H1 (cell line): Measurements from ENCODE around the gene UBE2A.

Source experiments
- ATF3 ChIP-seq: IDR thresholded peaks from 2 replicates; pipeline ENCODE4 v1.6.1; 2011; ENCODE audit warnings: low read depth, mild to moderate bottlenecking, low read length; ENCODE audit not compliant: insufficient read depth
- BCL11A ChIP-seq, 2 experiments: IDR thresholded peaks; one replicate each; pipeline ENCODE4 v1.6.1; 2011; ENCODE audit warnings: low read depth in 2 of 2, low read length in 2 of 2, mild to moderate bottlenecking in 2 of 2
- CEBPB ChIP-seq: IDR thresholded peaks from 2 replicates; pipeline ENCODE4 v1.6.1; 2012; ENCODE audit warnings: low read depth, low read length
- CREB1 ChIP-seq: IDR thresholded peaks from 2 replicates; pipeline ENCODE4 v1.6.1; 2012; ENCODE audit warnings: inconsistent platforms
- CTCF ChIP-seq, 3 experiments: IDR thresholded peaks; 1 replicate in 2 of 3; 2 replicates in 1 of 3; pipeline versions ENCODE4 v1.5.1 to v1.6.1; 2011; ENCODE audit warnings: low read length in 3 of 3, mild to moderate bottlenecking in 3 of 3, inconsistent platforms in 2 of 3, low read depth in 1 of 3, moderate library complexity in 1 of 3; ENCODE audit not compliant: insufficient read depth in 1 of 3; ENCODE audit errors: control extremely low read depth in 1 of 3
- EP300 ChIP-seq, 2 experiments: IDR thresholded peaks; 1 replicate in 1 of 2; 2 replicates in 1 of 2; pipeline ENCODE4 v1.6.1; 2011 to 2012; ENCODE audit warnings: low read depth in 2 of 2, low read length in 2 of 2, mild to moderate bottlenecking in 2 of 2, borderline replicate concordance in 1 of 2, inconsistent platforms in 1 of 2, moderate library complexity in 1 of 2
- EZH2 ChIP-seq: fragments of 200-600 bp; sonication (generic); IDR thresholded peaks from 2 replicates; pipeline ENCODE4 v1.7.1; 2012; ENCODE audit warnings: low read depth, mild to moderate bottlenecking, moderate library complexity, low read length, inconsistent platforms; ENCODE audit not compliant: severe bottlenecking
- HDAC6 ChIP-seq: IDR thresholded peaks from one replicate; pipeline ENCODE4 v1.7.1; 2012; ENCODE audit warnings: low read depth, mild to moderate bottlenecking, inconsistent platforms, low read length, moderate library complexity
- KDM5A ChIP-seq: fragments of 200-600 bp; IDR thresholded peaks from 2 replicates; pipeline ENCODE4 v1.7.1; 2012; ENCODE audit warnings: mild to moderate bottlenecking, low read length, inconsistent platforms, mixed read lengths
- POLR2AphosphoS5 ChIP-seq: IDR thresholded peaks from 2 replicates; pipeline ENCODE4 v1.6.1; 2011; ENCODE audit warnings: low read depth, low read length

GRCh38 chrX:119617517-119618164, 43.3 kb downstream of the UBE2A start:
- TF ChIP-seq CREB1 = no peak
- TF ChIP-seq CTCF (IDR thresholded peaks at IDR 0.05; ENCODE audit: control extremely low read depth in 1 of 3, insufficient read depth in 1 of 3, low read depth in 1 of 3, low read length in 3 of 3) = no peak
- no peak for TF ChIP-seq CEBPB
- no peak for TF ChIP-seq ATF3
- no peak for TF ChIP-seq HDAC6
- no peak for TF ChIP-seq BCL11A (IDR thresholded peaks at IDR 0.05; ENCODE audit: low read depth in 2 of 2, low read length in 2 of 2)
- no peak for TF ChIP-seq KDM5A
- no peak for TF ChIP-seq EZH2
- no peak for TF ChIP-seq EP300 (IDR thresholded peaks at IDR 0.05; ENCODE audit: borderline replicate concordance in 1 of 2, low read depth in 2 of 2, low read length in 2 of 2)
- no peak for TF ChIP-seq POLR2AphosphoS5
